Peyer's patch (tissue), 4 donors: Measurements from ENCODE around the gene MUC5B.

Experiments
- POLR2A ChIP-seq, 2 donors: fragments of 450-650 bp; IDR thresholded peaks; one replicate each; pipeline ENCODE4 v1.5.1; 2017; ENCODE audit warnings: antibody characterized with exemption in 2 of 2, mild to moderate bottlenecking in 2 of 2, moderate library complexity in 2 of 2
- TF ChIP-seq, protein P1 (sequence below), 6 experiments: fragments of 450-650 bp in 4 of 6; fragments of 200-600 bp in 2 of 6; sonication (generic) in 1 of 6; IDR thresholded peaks; one replicate each; pipeline ENCODE4 v1.5.1; 2017 to 2019; ENCODE audit warnings: antibody characterized with exemption in 6 of 6, mild to moderate bottlenecking in 3 of 6, moderate library complexity in 1 of 6

DNA sequence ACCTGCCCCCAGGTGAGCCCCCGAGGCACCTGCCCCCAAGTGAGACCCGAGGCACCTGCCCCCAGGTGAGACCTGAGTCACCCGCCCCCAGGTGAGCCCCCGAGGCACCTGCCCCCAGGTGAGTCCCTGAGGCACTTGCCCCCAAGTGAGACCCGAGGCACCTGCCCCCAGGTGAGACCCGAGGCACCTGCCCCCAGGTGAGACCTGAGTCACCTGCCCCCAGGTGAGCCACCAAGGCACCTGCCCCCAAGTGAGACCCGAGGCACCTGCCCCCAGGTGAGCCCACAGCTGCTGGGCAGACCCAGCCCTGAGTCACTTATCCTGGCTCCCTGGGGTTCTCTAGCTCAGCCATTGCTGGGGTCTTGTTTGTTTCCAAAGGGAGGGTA lies 36.2 kb downstream of the MUC5B start:
- TF ChIP-seq, protein P1, sequence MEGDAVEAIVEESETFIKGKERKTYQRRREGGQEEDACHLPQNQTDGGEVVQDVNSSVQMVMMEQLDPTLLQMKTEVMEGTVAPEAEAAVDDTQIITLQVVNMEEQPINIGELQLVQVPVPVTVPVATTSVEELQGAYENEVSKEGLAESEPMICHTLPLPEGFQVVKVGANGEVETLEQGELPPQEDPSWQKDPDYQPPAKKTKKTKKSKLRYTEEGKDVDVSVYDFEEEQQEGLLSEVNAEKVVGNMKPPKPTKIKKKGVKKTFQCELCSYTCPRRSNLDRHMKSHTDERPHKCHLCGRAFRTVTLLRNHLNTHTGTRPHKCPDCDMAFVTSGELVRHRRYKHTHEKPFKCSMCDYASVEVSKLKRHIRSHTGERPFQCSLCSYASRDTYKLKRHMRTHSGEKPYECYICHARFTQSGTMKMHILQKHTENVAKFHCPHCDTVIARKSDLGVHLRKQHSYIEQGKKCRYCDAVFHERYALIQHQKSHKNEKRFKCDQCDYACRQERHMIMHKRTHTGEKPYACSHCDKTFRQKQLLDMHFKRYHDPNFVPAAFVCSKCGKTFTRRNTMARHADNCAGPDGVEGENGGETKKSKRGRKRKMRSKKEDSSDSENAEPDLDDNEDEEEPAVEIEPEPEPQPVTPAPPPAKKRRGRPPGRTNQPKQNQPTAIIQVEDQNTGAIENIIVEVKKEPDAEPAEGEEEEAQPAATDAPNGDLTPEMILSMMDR (IDR thresholded peaks at IDR 0.05): no peak
- no peak for TF ChIP-seq POLR2A (IDR thresholded peaks at IDR 0.05)
